OCI-LY7 (cell line): Measurements from ENCODE around the gene MARK3. TPM values are rescaled to one million over a fixed set of nuclear protein-coding genes. Genes with fewer than 3 reads are reported as not detected.

Experiments
- BruUV-seq: library from RNA; stranded (reverse); fragments of 400-500 nt; replicated peaks from 2 replicates; lab custom pipeline; 2021; lab: Mats Ljungman, UMichigan
- CTCF ChIA-PET: fragments of 300-600 bp; sonication (Branson Sonifier 250); formaldehyde crosslinking; loops from one replicate; lab custom pipeline; 2022; ENCODE audit warnings: antibody characterized with exemption; ENCODE audit not compliant: unreplicated experiment; lab: Charles Lee
- POLR2A ChIA-PET: fragments of 300-600 bp; sonication (Branson Sonifier 250); formaldehyde crosslinking; loops from one replicate; lab custom pipeline; 2022; ENCODE audit warnings: antibody characterized with exemption; lab: Charles Lee
- DNase-seq: peaks from one replicate; pipeline ENCODE4 v3.0.0-alpha.2; 2015; ENCODE audit warnings: low spot score
- H2AFZ ChIP-seq: fragments of 200-600 bp; sonication (generic), shearing (Covaris generic); 2 replicates; pipeline ENCODE4 v1.6.1; 2014; ENCODE audit warnings: mild to moderate bottlenecking, antibody characterized with exemption, low read length, moderate library complexity
- H3K27ac ChIP-seq: fragments of 200-600 bp; sonication (generic); 2 replicates; pipeline ENCODE4 v1.5.1; 2014; ENCODE audit warnings: mixed run types, low read depth, mild to moderate bottlenecking, moderate library complexity, low read length, inconsistent platforms; ENCODE audit not compliant: poor library complexity, severe bottlenecking
- H3K36me3 ChIP-seq: fragments of 200-600 bp; sonication (generic); 2 replicates; pipeline ENCODE4 v1.6.1; 2014; ENCODE audit warnings: mild to moderate bottlenecking, antibody characterized with exemption, low read length, moderate library complexity, mixed read lengths; ENCODE audit not compliant: insufficient read depth
- H3K4me1 ChIP-seq: fragments of 200-600 bp; sonication (generic); 2 replicates; pipeline ENCODE4 v1.5.1; 2014; ENCODE audit warnings: mild to moderate bottlenecking, low read length; ENCODE audit not compliant: insufficient read depth, poor library complexity, severe bottlenecking
- H3K4me2 ChIP-seq: fragments of 200-600 bp; sonication (generic); 2 replicates; pipeline ENCODE4 v1.6.1; 2014; ENCODE audit warnings: mild to moderate bottlenecking, low read length
- H3K4me3 ChIP-seq: fragments of 200-600 bp; sonication (generic); 2 replicates; pipeline ENCODE4 v1.5.1; 2014; ENCODE audit warnings: mild to moderate bottlenecking, low read depth, low read length; ENCODE audit not compliant: poor library complexity, severe bottlenecking
- H3K79me2 ChIP-seq: fragments of 200-600 bp; sonication (generic); 2 replicates; pipeline ENCODE4 v1.6.1; 2016; ENCODE audit warnings: low read depth, mild to moderate bottlenecking, low read length, moderate library complexity, mixed read lengths; ENCODE audit not compliant: insufficient read depth
- H3K9me2 ChIP-seq: fragments of 200-600 bp; sonication (generic); 2 replicates; pipeline ENCODE4 v1.6.1; 2016; ENCODE audit warnings: mild to moderate bottlenecking, low read length, mixed read lengths; ENCODE audit not compliant: insufficient read depth
- H3K9me3 ChIP-seq: fragments of 200-600 bp; sonication (generic); 2 replicates; pipeline ENCODE4 v1.6.1; 2014; ENCODE audit warnings: mild to moderate bottlenecking, mixed run types, low read length, mixed read lengths
- H4K20me1 ChIP-seq: fragments of 200-600 bp; sonication (generic); 2 replicates; pipeline ENCODE4 v1.6.1; 2014; ENCODE audit warnings: mild to moderate bottlenecking, antibody characterized with exemption, low read length, moderate library complexity, mixed read lengths; ENCODE audit not compliant: insufficient read depth
- CTCF ChIP-seq: fragments of 200-600 bp; sonication (generic); conservative IDR thresholded peaks from 2 replicates; pipeline ENCODE4 v1.5.1; 2014; ENCODE audit warnings: mild to moderate bottlenecking, antibody characterized with exemption, low read length, moderate library complexity, mixed read lengths
- EZH2phosphoT487 ChIP-seq: fragments of 200-600 bp; sonication (generic); IDR thresholded peaks from 2 replicates; pipeline ENCODE4 v1.6.1; 2018; ENCODE audit warnings: low read depth, borderline replicate concordance, mild to moderate bottlenecking, mixed run types, antibody characterized with exemption, low read length, moderate library complexity, mixed read lengths
- intact Hi-C: fragments of 100-400 bp; cut with micrococcal nuclease; formaldehyde crosslinking; loops from one replicate; pipeline ENCODE4 v1.10.0; 2022; ENCODE audit not compliant: unreplicated experiment
- total RNA-seq, 2 experiments: library from RNA; depleted of rRNA in 1 of 2; stranded (reverse); fragments of >200 nt in 1 of 2; shearing (Covaris generic) in 1 of 2; gene quantifications; 2 replicates each; pipeline ENCODE4 v1.2.3, GENCODE V29; 2014 to 2022

Gene MARK3
- total RNA-seq, 2 experiments from 2014 or later: 70.8 to 83.6 TPM

- no peak for DNase-seq
- Histone ChIP-seq H4K20me1 (peaks cover 17% of the 10 kb centered on the region), H3K4me2 (peak overlapping the region; percentile 97), H2AFZ (peak overlapping the region; percentile 86), H3K79me2 (peaks cover 39% of the 10 kb centered on the region), H3K27ac (peak overlapping the region; percentile 89), H3K36me3 (peaks cover 17% of the 10 kb centered on the region), H3K4me1 (peaks cover 22% of the 10 kb centered on the region), H3K4me3 (peak overlapping the region; percentile 96), H3K9me2 (no peaks in the 10 kb centered on the region), H3K9me3 (no peaks in the 10 kb centered on the region)
- intact Hi-C loops: loop anchor here (1.0 kb wide), 1 partner anchor 50 kb away; the partner anchor contains the start of gene EIF5
- ChIA-PET CTCF (no interaction called here), POLR2A (interaction anchor here (1.4 kb wide), 1 partner anchor 50 kb away, joined by 4 read pairs; the partner anchor contains the start of gene EIF5)
- TF ChIP-seq EZH2phosphoT487 (no peak), CTCF (no peak)
- no TSS peak for BruUV-seq
These were observed 614 bp upstream of the MARK3 start for GRCh38 chr14:103384450-103385151.

- Histone ChIP-seq H3K36me3 (peaks cover 18% of the 10 kb centered on the region), H4K20me1 (peaks cover 17% of the 10 kb centered on the region), H2AFZ (peak overlapping the region; percentile 86; the same call in 1 of the 2 replicates), H3K4me3 (peak overlapping the region; percentile 96), H3K79me2 (peaks cover 53% of the 10 kb centered on the region), H3K9me3 (no peaks in the 10 kb centered on the region), H3K4me2 (peak overlapping the region; percentile 97), H3K9me2 (no peaks in the 10 kb centered on the region), H3K27ac (peak overlapping the region; percentile 89), H3K4me1 (peaks cover 24% of the 10 kb centered on the region)
- DNase-seq: peak; percentile 50
- TF ChIP-seq CTCF (no peak), EZH2phosphoT487 (no peak)
- CTCF ChIA-PET: no interaction called here
- intact Hi-C loops: loop anchor here (1.0 kb wide), 1 partner anchor 52 kb away; the partner anchor contains the start of gene EIF5
- no TSS peak for BruUV-seq
- POLR2A ChIA-PET: interaction anchor here (1.4 kb wide), 1 partner anchor 52 kb away, joined by 4 read pairs; the partner anchor contains the start of gene EIF5
These were observed 906 bp downstream of the MARK3 start for GRCh38 chr14:103385929-103386712.
